Measurements from ENCODE around the gene VWC2L. TPM values are rescaled to one million over a fixed set of nuclear protein-coding genes. Genes with fewer than 3 reads are reported as not detected.

Gene VWC2L
- total and polyA plus RNA-seq, 2 of the 8 experiments (the other 6 are each of a cell fraction or from before 2014, with no cell fraction given) = not detected

- Histone ChIP-seq H3K14ac (ENCODE audit: insufficient read length) (no peak overlapping the region), H2BK20ac (ENCODE audit: low read length) (no peak overlapping the region), H3K18ac (ENCODE audit: extremely low read depth, low read length) (no peak overlapping the region), H3K27ac (ENCODE audit: low read depth, low read length) (no peak overlapping the region), H3K4me2 (ENCODE audit: insufficient read depth in 1 of 2, low read depth in 2 of 2, low read length in 2 of 2) (no peak overlapping the region), H2BK12ac (ENCODE audit: low read depth, low read length) (no peak overlapping the region), H3K9ac (replicated peaks in 1 of 4; ENCODE audit: extremely low read depth in 1 of 4, low read depth in 3 of 4, low read length in 3 of 4) (no peak overlapping the region), H2BK15ac (ENCODE audit: low read length) (no peak overlapping the region), H3K23ac (ENCODE audit: insufficient read length) (no peak overlapping the region), H3K23me2 (ENCODE audit: low read depth, low read length) (no peaks in the 10 kb centered on the region), H3K56ac (replicated peaks; ENCODE audit: insufficient read length, low read depth, low read length) (no peak overlapping the region), H3K79me1 (ENCODE audit: low read depth, low read length) (no peaks in the 10 kb centered on the region), H2AFZ (ENCODE audit: low read length) (no peak overlapping the region), H3K4ac (replicated peaks; ENCODE audit: insufficient read length, low read depth, low read length) (no peak overlapping the region), H4K20me1 (replicated peaks in 1 of 2; ENCODE audit: control insufficient read depth in 1 of 2, insufficient read depth in 2 of 2, low read length in 2 of 2) (no peaks in the 10 kb centered on the region), H3K36me3 (ENCODE audit: control insufficient read depth in 2 of 4, insufficient read depth in 4 of 4, low read length in 3 of 4) (no peaks in the 10 kb centered on the region), H3K4me3 (ENCODE audit: extremely low read depth in 1 of 4, insufficient read depth in 2 of 4, low read depth in 3 of 4, low read length in 4 of 4) (no peak overlapping the region), H3K4me1 (replicated peaks in 1 of 4; ENCODE audit: control insufficient read depth in 3 of 4, insufficient read depth in 4 of 4, low read length in 3 of 4) (no peaks in the 10 kb centered on the region), H2BK120ac (replicated peaks; ENCODE audit: low read depth, low read length) (no peak overlapping the region), H3K79me2 (ENCODE audit: control insufficient read depth in 1 of 2, insufficient read depth in 2 of 2, low read length in 2 of 2) (no peaks in the 10 kb centered on the region), H3K9me3 (ENCODE audit: insufficient read depth in 2 of 2, low read depth in 1 of 2, low read length in 1 of 2) (0 out of 4 replicates have a peak, but pooled peaks cover 0 to 2% of the 10 kb centered on the region in 2 experiments), H4K91ac (replicated peaks; ENCODE audit: insufficient read length, low read length) (no peak overlapping the region), H4K5ac (ENCODE audit: insufficient read length, low read depth, low read length) (no peak overlapping the region), H3K27me3 (replicated peaks in 1 of 4; ENCODE audit: control insufficient read depth in 3 of 4, extremely low read depth in 1 of 4, insufficient read depth in 3 of 4, low read length in 3 of 4) (no peaks in the 10 kb centered on the region), H2AK5ac (ENCODE audit: low read depth, low read length) (no peak overlapping the region), H2BK5ac (ENCODE audit: low read depth, low read length) (no peak overlapping the region), H4K8ac (ENCODE audit: extremely low read depth, insufficient read depth, low read length) (no peak overlapping the region)
- FAIRE-seq (no peak), DNase-seq (ENCODE audit: low read depth in 1 of 2, low spot score in 2 of 2) (no peak)
- WGBS, 2 experiments (ENCODE audit: extremely low coverage in 1 of 2, insufficient coverage in 1 of 2, insufficient read length in 1 of 2, insufficient replicate concordance in 2 of 2, low coverage in 1 of 2, low lambda C conversion rate in 2 of 2, missing lambda C conversion rate in 1 of 2) = 78% methylated on average over 2 of the region's 2 CpGs; no CpG with 5 or more reads in 1 of the 2 experiments
- ChIA-PET CTCF (ENCODE audit: partially characterized antibody) (interaction anchor here (0.6 to 1.9 kb wide), 13 partner anchors 9 to 1180 kb away, joined by 3 to 11 read pairs (median 3); no protein-coding TSS in a partner anchor), POLR2A (ENCODE audit: partially characterized antibody) (no interaction called here)
- TF ChIP-seq CEBPB (IDR thresholded peaks at IDR 0.05; ENCODE audit: low read depth, low read length) (no peak), HDAC2 (IDR thresholded peaks at IDR 0.05; ENCODE audit: borderline replicate concordance in 1 of 2, low read depth in 2 of 2, low read length in 2 of 2) (no peak), CHD2 (IDR thresholded peaks at IDR 0.05; ENCODE audit: low read length) (no peak), YY1 (IDR thresholded peaks at IDR 0.05; ENCODE audit: low read depth, low read length) (no peak)
These were observed 78.8 kb downstream of the VWC2L start for GRCh38 chr2:214489702-214490101.

Measured in H1 (cell line).